IMR-90 (cell line): ENCODE measurements around the gene ACBD5. TPM values are rescaled to one million over a fixed set of nuclear protein-coding genes. Genes with fewer than 3 reads are reported as not detected.

ENCODE experiments used
- ATAC-seq: fragments of 200-7000 bp; cut with Tn5 transposase; 2 replicates; pipeline ENCODE4 v1.9.1; 2020; ENCODE audit warnings: low read depth, mild to moderate bottlenecking, moderate library complexity
- BruUV-seq: library from RNA; stranded (reverse); fragments of 400-500 nt; replicated peaks from 2 replicates; lab custom pipeline; 2021; lab: Mats Ljungman, UMichigan
- CTCF ChIA-PET: fragments of 300-600 bp; formaldehyde crosslinking; extraction: SDS; loops from one replicate; lab custom pipeline; 2021; ENCODE audit warnings: antibody characterized with exemption; lab: Yijun Ruan, JAX
- POLR2A ChIA-PET: fragments of 300-600 bp; sonication (Branson Sonifier 250); formaldehyde crosslinking; loops from one replicate; lab custom pipeline; 2022; ENCODE audit warnings: antibody characterized with exemption; ENCODE audit not compliant: unreplicated experiment; lab: Charles Lee
- DNase-seq: peaks from one replicate; pipeline ENCODE4 v3.0.0; 2013
- H2AFZ ChIP-seq: replicated peaks from 2 replicates; pipeline ENCODE3; 2013; ENCODE audit warnings: low read length, mild to moderate bottlenecking; ENCODE audit not compliant: poor library complexity
- H2AK5ac ChIP-seq: 2 replicates; pipeline ENCODE4 v1.6.1; 2013; ENCODE audit warnings: low read depth, low read length, inconsistent platforms
- H2AK9ac ChIP-seq: replicated peaks from 2 replicates; pipeline ENCODE3; 2013; ENCODE audit warnings: mild to moderate bottlenecking, low read depth, low read length, moderate library complexity; ENCODE audit not compliant: poor library complexity
- H2BK120ac ChIP-seq: 2 replicates; pipeline ENCODE4 v1.6.1; 2013; ENCODE audit warnings: low read depth, low read length, inconsistent platforms
- H2BK15ac ChIP-seq: 3 replicates; pipeline ENCODE4 v1.6.1; 2013; ENCODE audit warnings: low read depth, low read length, inconsistent platforms
- H2BK20ac ChIP-seq: 2 replicates; pipeline ENCODE4 v1.6.1; 2013; ENCODE audit warnings: low read depth, mild to moderate bottlenecking, inconsistent platforms, low read length, moderate library complexity
- H2BK5ac ChIP-seq: 2 replicates; pipeline ENCODE4 v1.6.1; 2013; ENCODE audit warnings: mild to moderate bottlenecking, low read depth, low read length, inconsistent platforms; ENCODE audit not compliant: poor library complexity, severe bottlenecking
- H3K14ac ChIP-seq: replicated peaks from 2 replicates; pipeline ENCODE4 v1.6.1; 2013; ENCODE audit warnings: low read depth, low read length, inconsistent platforms
- H3K18ac ChIP-seq: 2 replicates; pipeline ENCODE4 v1.6.1; 2013; ENCODE audit warnings: low read depth, low read length, control low read depth
- H3K23ac ChIP-seq: 2 replicates; pipeline ENCODE4 v1.6.1; 2013; ENCODE audit warnings: low read depth, low read length, inconsistent platforms
- H3K27ac ChIP-seq: 2 replicates; pipeline ENCODE4 v1.5.1; 2013; ENCODE audit warnings: mild to moderate bottlenecking, control low read depth, low read length; ENCODE audit not compliant: insufficient read depth
- H3K27me3 ChIP-seq: 2 replicates; pipeline ENCODE4 v1.6.1; 2013; ENCODE audit warnings: low read length; ENCODE audit not compliant: control insufficient read depth, insufficient read depth
- H3K36me3 ChIP-seq: 2 replicates; pipeline ENCODE4 v1.6.1; 2013; ENCODE audit warnings: low read length, mixed read lengths; ENCODE audit not compliant: control insufficient read depth, insufficient read depth
- H3K4ac ChIP-seq: 2 replicates; pipeline ENCODE4 v1.6.1; 2013; ENCODE audit warnings: low read depth, low read length, inconsistent platforms
- H3K4me1 ChIP-seq: 2 replicates; pipeline ENCODE4 v1.6.1; 2013; ENCODE audit warnings: low read length, mixed read lengths; ENCODE audit not compliant: control insufficient read depth, insufficient read depth
- H3K4me2 ChIP-seq: 2 replicates; pipeline ENCODE4 v1.6.1; 2013; ENCODE audit warnings: low read depth, mild to moderate bottlenecking, control low read depth, low read length, moderate library complexity
- H3K4me3 ChIP-seq: 2 replicates; pipeline ENCODE4 v1.5.1; 2013; ENCODE audit warnings: low read depth, mild to moderate bottlenecking, control low read depth, low read length, moderate library complexity; ENCODE audit not compliant: insufficient read depth
- H3K56ac ChIP-seq: 2 replicates; pipeline ENCODE4 v1.6.1; 2013; ENCODE audit warnings: low read length, inconsistent platforms; ENCODE audit not compliant: insufficient read depth; ENCODE audit errors: extremely low read depth
- H3K79me1 ChIP-seq, 2 experiments: 2 replicates each; pipeline ENCODE4 v1.6.1; 2013; ENCODE audit warnings: low read length in 2 of 2, inconsistent platforms in 1 of 2, low read depth in 1 of 2
- H3K9ac ChIP-seq: 2 replicates; pipeline ENCODE4 v1.6.1; 2013; ENCODE audit warnings: low read depth, low read length, control low read depth
- H3K9me1 ChIP-seq: 2 replicates; pipeline ENCODE4 v1.6.1; 2013; ENCODE audit warnings: low read length, inconsistent platforms; ENCODE audit not compliant: insufficient read depth
- H3K9me3 ChIP-seq: 2 replicates; pipeline ENCODE4 v1.6.1; 2013; ENCODE audit warnings: low read length; ENCODE audit not compliant: control insufficient read depth, insufficient read depth
- H4K20me1 ChIP-seq: 2 replicates; pipeline ENCODE4 v1.6.1; 2013; ENCODE audit warnings: low read length, inconsistent platforms; ENCODE audit not compliant: insufficient read depth
- H4K5ac ChIP-seq: 2 replicates; pipeline ENCODE4 v1.6.1; 2013; ENCODE audit warnings: mild to moderate bottlenecking, low read depth, low read length, control low read depth
- H4K8ac ChIP-seq, 2 experiments: 2 replicates each; pipeline ENCODE4 v1.6.1; 2013; ENCODE audit warnings: low read depth in 2 of 2, low read length in 2 of 2, control low read depth in 1 of 2, inconsistent platforms in 1 of 2
- H4K91ac ChIP-seq: 2 replicates; pipeline ENCODE4 v1.6.1; 2013; ENCODE audit warnings: low read depth, low read length, inconsistent platforms; ENCODE audit not compliant: insufficient read depth
- BHLHE40 ChIP-seq: fragments of 150-350 bp; IDR thresholded peaks from 2 replicates; pipeline ENCODE4 v1.6.1; 2016; ENCODE audit warnings: mild to moderate bottlenecking, low read depth, low read length
- CEBPB ChIP-seq: IDR thresholded peaks from 2 replicates; pipeline ENCODE4 v1.6.1; 2012; ENCODE audit warnings: low read depth, low read length, improper control_type of control experiment
- CTCF ChIP-seq: conservative IDR thresholded peaks from 2 replicates; pipeline ENCODE4 v1.5.1; 2012; ENCODE audit warnings: mild to moderate bottlenecking, low read depth, low read length, improper control_type of control experiment
- ELK1 ChIP-seq: fragments of 150-350 bp; IDR thresholded peaks from 2 replicates; pipeline ENCODE4 v1.6.1; 2016; ENCODE audit warnings: low read depth, mild to moderate bottlenecking, low read length, moderate library complexity, borderline replicate concordance
- FOS ChIP-seq: fragments of 150-350 bp; IDR thresholded peaks from 2 replicates; pipeline ENCODE4 v1.6.1; 2016; ENCODE audit warnings: low read depth, low read length
- MAZ ChIP-seq: IDR thresholded peaks from 2 replicates; pipeline ENCODE4 v1.6.1; 2012; ENCODE audit warnings: low read depth, mild to moderate bottlenecking, low read length, improper control_type of control experiment, moderate library complexity, borderline replicate concordance
- MXI1 ChIP-seq: IDR thresholded peaks from 2 replicates; pipeline ENCODE4 v1.6.1; 2012; ENCODE audit warnings: low read depth, mild to moderate bottlenecking, low read length, moderate library complexity, borderline replicate concordance
- NFE2L2 ChIP-seq: fragments of 150-350 bp; IDR thresholded peaks from 2 replicates; pipeline ENCODE4 v1.6.1; 2016; ENCODE audit warnings: low read depth, mild to moderate bottlenecking, low read length
- POLR2A ChIP-seq: IDR thresholded peaks from 2 replicates; pipeline ENCODE4 v1.6.1; 2012; ENCODE audit warnings: mild to moderate bottlenecking, low read depth, low read length
- RAD21 ChIP-seq: IDR thresholded peaks from 2 replicates; pipeline ENCODE4 v1.6.1; 2012; ENCODE audit warnings: low read length, improper control_type of control experiment
- RCOR1 ChIP-seq: IDR thresholded peaks from 2 replicates; pipeline ENCODE4 v1.6.1; 2012; ENCODE audit warnings: mild to moderate bottlenecking, low read length, improper control_type of control experiment; ENCODE audit not compliant: insufficient replicate concordance
- RFX5 ChIP-seq: IDR thresholded peaks from 2 replicates; pipeline ENCODE4 v1.8.0; 2012; ENCODE audit warnings: low read depth, mild to moderate bottlenecking, low read length, moderate library complexity
- SMC3 ChIP-seq: fragments of 150-350 bp; IDR thresholded peaks from 2 replicates; pipeline ENCODE4 v1.6.1; 2016; ENCODE audit warnings: low read depth, mild to moderate bottlenecking, antibody characterized with exemption, low read length, moderate library complexity
- WGBS, 2 experiments: methylation state at CpG; one replicate each; pipeline versions ENCODE4 v1.1.5 to v1.1.7; 2013; ENCODE audit warnings: missing lambda C conversion rate in 2 of 2; ENCODE audit not compliant: insufficient read length in 1 of 2; ENCODE audit errors: extremely low coverage in 2 of 2; 5-methylcytosine and 5-hydroxymethylcytosine counted together
- dilution Hi-C: fragments of 300-500 bp; cut with HindIII; formaldehyde crosslinking; loops from one replicate; pipeline ENCODE4 v1.14.3; 2018; ENCODE audit warnings: low sequenced_read_pairs; ENCODE audit not compliant: unreplicated experiment
- in situ Hi-C: fragments of 300-500 bp; cut with MboI; formaldehyde crosslinking; loops from 3 replicates; pipeline ENCODE4 v1.14.3; 2019; ENCODE audit warnings: low sequenced_read_pairs, inconsistent platforms, mixed read lengths
- intact Hi-C: fragments of 100-400 bp; cut with micrococcal nuclease; formaldehyde crosslinking; loops from 2 replicates; pipeline ENCODE4 v1.10.0; 2022
- polyA plus RNA-seq, 3 experiments: library from polyadenylated mRNA; depleted of rRNA; stranded (reverse); fragments of >200 nt; gene quantifications; 2 replicates each; pipeline ENCODE4 v1.2.3, GENCODE V29; 2012; ENCODE audit warnings: low replicate concordance in 1 of 3
- total RNA-seq: library from RNA; depleted of rRNA; stranded (reverse); fragments of >200 nt; gene quantifications from 2 replicates; pipeline ENCODE4 v1.2.3, GENCODE V29; 2012

The ACBD5 gene
- total and polyA plus RNA-seq, 2 of the 4 experiments (the other 2 are of a cell fraction) = 7.7 to 11.7 TPM

DNA sequence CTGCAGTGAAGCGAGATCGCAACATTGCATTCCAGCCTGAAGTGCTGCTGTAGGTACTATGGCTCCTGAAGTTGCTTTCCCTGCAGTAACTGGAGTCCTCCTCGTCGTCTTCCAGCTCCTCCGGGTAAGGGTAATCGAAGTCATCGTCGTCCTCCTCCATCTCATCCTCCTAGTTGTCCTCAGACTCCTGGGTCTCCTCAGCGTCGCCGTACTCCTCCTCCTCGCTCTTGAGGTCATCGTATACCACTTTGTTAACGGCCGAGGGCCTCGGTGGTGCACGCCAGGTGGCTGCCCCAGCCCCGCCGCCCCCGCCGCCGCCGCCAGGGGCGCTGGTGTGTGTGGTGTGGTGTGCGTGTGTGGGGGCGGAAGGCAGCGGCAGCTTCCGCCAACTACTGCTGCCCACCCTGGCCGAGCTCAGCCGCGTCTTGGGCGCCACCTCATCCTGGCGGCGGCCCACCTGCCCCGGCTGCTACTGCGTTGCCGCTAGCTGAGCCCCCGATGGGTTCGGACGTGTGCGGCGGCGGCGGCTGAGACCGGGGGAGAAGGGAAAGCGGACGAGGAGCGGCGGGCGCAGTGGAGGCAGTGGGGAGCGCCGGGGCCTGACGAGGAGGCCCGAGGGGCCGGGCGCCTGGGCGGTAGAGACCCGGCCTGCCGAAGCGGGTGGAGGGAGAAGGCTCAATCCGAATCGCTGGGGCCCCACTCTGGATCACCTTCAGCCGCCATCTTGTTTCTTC is 11.8 kb upstream of the ACBD5 start (continued):
- TF ChIP-seq FOS = no peak

DNA sequence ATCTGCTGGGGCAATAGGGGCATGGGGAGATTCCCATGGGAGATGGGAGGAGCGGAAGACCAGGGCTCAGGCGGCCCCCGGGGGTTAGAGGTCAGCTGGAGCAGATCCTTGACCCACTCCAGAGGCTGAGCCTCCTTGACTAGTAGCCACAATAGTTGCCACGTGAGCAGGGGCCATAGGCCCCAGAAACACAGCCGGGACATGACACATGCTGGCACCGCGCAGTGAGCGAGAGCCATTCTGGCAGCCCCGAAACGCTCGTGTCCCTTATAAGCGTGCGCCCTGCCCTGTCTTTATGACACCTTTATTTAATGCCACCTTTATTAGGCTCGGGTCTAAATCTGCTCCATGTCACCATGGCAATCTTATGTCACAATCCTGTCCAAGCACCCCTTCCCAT is 11.0 kb upstream of the ACBD5 start:
- Histone ChIP-seq H3K9ac (no peak overlapping the region), H2BK20ac (no peak overlapping the region), H4K5ac (no peak overlapping the region), H4K8ac (no peak overlapping the region), H3K14ac (no peak overlapping the region), H3K4ac (no peak overlapping the region), H3K18ac (no peak overlapping the region), H3K27ac (no peak overlapping the region), H2BK15ac (no peak overlapping the region), H3K23ac (no peak overlapping the region), H2AK9ac (no peak overlapping the region), H2BK120ac (no peak overlapping the region), H3K79me1 (no peaks in the 10 kb centered on the region), H2BK5ac (no peak overlapping the region), H4K91ac (no peak overlapping the region), H3K4me1 (no peaks in the 10 kb centered on the region), H3K4me2 (no peak overlapping the region), H2AFZ (no peak overlapping the region), H3K9me3 (0 out of 2 replicates have a peak, but pooled peaks cover 2% of the 10 kb centered on the region), H3K27me3 (peaks cover 2% of the 10 kb centered on the region; the same call in 1 of the 2 replicates), H3K56ac (no peak overlapping the region), H4K20me1 (no peaks in the 10 kb centered on the region), H3K4me3 (no peak overlapping the region), H3K9me1 (no peaks in the 10 kb centered on the region), H3K36me3 (no peaks in the 10 kb centered on the region), H2AK5ac (no peak overlapping the region)
- dilution Hi-C loops (no loop called here), in situ Hi-C loops (no loop called here), intact Hi-C loops (no loop called here)
- no TSS peak for BruUV-seq
- 98% methylated on average over 7 of the region's 14 CpGs; no CpG with 5 or more reads in 1 of the 2 experiments for WGBS, 2 experiments
- DNase-seq = no peak
- POLR2A ChIA-PET = interaction anchor here (0.6 kb wide), 1 partner anchor 11 kb away, joined by 3 read pairs; no protein-coding TSS in a partner anchor
- CTCF ChIA-PET = no interaction called here
- no peak for ATAC-seq
- no peak for TF ChIP-seq CEBPB
- no peak for TF ChIP-seq NFE2L2
- TF ChIP-seq MAZ = no peak
- TF ChIP-seq FOS = no peak
- TF ChIP-seq SMC3 = no peak
- TF ChIP-seq ELK1 = no peak
- no peak for TF ChIP-seq RAD21
- no peak for TF ChIP-seq BHLHE40
- no peak for TF ChIP-seq CTCF
- TF ChIP-seq POLR2A = no peak
- no peak for TF ChIP-seq RFX5
- TF ChIP-seq MXI1 = no peak
- no peak for TF ChIP-seq RCOR1
